Measurements from ENCODE around the gene ASTL.

ASTL gene

DNA sequence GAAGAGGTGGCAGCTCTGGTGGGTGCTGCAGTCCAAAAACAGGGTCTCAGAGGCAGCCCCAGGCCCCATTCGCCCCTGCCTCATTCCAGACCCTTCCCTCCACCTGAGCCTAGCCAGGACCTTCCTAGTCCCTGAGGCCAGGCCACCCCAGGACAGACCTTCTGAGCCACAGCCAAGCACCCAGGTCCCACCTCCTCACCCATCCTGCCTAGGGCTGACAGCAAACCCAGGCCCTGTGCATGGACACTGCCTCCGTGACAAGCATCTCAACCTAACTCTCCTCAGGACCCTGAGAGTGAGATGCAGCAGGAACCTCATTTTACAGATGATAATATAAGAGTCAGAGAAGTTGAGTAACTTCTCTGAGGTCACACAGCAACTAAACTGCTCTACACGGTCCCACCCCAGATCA, 37.4 kb downstream of the ASTL start:
- no peak for FAIRE-seq

GRCh38 chr2:96099861-96100798, 38.2 kb downstream of the ASTL start:
- DNase-seq (ENCODE audit: low spot score) = no peak

More for the DNA sequence above, 37.4 kb downstream of the ASTL start:
- DNase-seq (ENCODE audit: low spot score) = no peak

DNA sequence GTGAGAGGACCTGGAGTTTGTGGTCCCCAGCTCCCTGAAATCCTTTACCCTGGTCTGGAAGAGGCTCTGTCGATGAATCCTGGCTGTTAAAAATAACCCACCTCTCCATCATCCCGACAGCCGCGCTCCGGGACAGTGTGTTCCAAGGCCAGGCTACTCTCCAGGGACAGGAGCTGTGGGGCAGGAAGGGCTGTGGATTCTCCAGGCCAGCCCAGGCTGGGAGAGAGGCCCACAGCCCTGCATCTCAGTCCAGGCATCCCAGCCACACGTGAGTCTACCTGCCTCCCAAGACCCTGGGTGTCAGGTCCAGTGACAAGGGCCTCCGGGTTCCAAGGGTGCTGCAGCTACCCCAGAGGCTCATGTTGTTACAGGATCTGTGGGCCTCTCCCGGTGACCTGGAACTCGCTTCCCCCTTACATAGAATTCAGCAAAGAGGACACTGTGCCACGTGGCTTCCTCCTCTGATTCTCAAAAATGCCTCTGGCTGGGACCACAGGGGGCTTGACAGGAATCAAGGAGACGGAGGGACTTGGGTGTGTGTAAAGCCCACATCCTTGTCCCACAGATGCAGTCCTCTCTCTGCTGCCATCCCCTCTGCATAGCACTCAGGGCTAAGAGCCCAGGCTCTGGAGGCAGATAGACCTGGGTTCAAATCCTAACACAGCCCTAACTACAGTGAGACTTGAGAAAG, 39.3 kb downstream of the ASTL start:
- no peak for FAIRE-seq
- DNase-seq (ENCODE audit: low spot score) = no peak

More at GRCh38 chr2:96099861-96100798, 38.2 kb downstream of the ASTL start:
- FAIRE-seq = no peak

DNA sequence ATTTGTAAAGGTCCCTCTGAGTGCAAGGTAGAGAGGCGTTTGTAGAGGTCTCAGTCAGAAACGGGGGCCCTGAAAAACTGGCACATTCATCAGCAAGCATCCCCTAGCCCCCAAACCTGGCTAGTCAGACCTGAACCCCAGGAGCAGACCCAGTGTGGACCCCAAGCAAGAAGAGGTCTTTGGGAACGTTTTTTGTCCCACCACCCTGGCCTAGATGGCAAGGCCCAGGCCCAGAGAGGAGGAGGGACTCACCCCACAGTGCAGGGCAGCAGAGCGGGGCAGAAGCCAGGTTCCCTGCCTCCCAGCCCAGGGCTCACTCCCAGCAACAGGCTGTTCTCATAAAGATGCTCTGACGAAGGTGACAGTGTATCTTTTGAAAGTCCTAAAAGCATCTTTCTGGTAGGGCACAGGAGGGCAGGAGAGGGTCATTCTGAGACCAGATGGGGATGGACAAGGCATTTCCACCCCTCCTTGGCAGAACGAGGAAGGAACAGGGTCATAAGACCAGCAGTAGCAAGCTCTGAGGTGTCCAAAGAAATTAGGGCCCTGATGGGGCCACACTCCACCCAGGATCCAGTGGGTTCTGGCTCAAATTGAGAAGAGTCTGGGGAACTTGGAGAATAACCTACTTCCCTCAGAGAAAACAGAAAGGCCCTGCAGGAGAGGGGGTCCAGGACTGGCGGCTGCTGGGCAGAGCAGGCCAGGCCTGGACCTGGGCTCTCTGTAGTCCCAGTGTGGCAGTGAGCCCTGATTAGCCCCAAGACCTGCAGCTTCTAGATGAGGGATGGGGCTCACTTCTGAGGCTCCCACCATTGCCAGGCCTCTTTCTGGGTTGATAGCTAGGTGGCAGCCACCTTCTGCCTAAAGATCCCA, 40.1 kb downstream of the ASTL start:
- no peak for FAIRE-seq
- DNase-seq (ENCODE audit: low spot score) = no peak

DNA sequence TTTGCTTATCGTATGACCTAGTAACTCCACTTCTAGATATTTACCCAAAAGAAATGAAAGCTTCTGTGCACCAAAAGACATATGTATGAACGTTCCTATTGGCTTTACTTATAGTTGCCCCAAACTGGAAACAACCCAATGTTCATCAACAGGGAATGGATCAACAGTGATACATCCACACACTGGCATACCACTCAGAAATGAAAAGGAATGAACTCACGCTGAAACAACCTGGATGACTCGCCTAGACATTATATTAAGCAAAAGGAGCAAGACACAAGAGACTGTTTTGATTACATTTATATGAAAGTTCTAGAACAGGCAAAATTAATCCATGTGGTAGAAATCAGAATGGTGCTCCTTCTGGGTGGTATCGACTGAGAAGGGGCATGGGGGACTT, 40.9 kb downstream of the ASTL start:
- DNase-seq (ENCODE audit: low spot score) (no peak), FAIRE-seq (no peak)

GRCh38 chr2:96095116-96095636, 43.1 kb downstream of the ASTL start:
- DNase-seq (ENCODE audit: low spot score) (no peak), FAIRE-seq (no peak)

DNA sequence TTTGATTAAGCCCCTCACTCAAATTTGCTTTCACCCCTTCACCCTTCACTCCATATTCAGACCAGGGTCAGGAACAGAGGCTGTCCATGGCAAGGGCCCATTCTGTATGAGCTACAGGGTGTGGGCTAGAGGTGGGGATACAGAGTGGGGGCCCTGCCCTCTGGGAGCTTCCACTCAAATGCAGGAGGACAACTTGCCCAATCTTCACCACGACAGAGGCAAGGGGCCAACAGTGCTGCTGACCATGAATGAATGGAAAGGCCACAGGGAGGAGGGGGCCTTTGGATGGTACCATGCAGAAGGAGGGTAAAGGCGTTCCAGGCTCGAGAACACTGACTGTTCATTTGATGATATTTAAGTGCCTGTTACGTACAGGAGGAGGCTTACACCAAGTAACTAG, 44.8 kb downstream of the ASTL start:
- no peak for DNase-seq (ENCODE audit: low spot score)

GRCh38 chr2:96092951-96093350, 45.4 kb downstream of the ASTL start:
- DNase-seq (ENCODE audit: low spot score) = no peak
- no peak for FAIRE-seq

More for the DNA sequence above, 44.8 kb downstream of the ASTL start:
- FAIRE-seq = no peak

DNA sequence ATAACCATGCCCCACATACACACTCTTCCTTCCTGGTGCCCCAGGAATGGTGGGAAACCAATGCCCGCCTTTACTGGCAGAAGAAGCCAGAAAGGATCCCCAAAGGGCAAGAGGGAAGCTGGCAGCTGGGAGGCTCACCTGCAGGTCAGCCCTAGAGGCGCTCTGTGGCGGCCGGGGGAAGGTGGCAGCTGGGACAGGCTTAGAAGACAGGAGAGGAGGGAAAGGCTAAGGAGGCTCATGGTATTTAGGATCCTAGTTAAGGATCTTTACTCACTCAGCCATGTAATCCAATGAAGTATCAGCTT, 45.8 kb downstream of the ASTL start:
- DNase-seq (ENCODE audit: low spot score) (no peak), FAIRE-seq (no peak)

DNA sequence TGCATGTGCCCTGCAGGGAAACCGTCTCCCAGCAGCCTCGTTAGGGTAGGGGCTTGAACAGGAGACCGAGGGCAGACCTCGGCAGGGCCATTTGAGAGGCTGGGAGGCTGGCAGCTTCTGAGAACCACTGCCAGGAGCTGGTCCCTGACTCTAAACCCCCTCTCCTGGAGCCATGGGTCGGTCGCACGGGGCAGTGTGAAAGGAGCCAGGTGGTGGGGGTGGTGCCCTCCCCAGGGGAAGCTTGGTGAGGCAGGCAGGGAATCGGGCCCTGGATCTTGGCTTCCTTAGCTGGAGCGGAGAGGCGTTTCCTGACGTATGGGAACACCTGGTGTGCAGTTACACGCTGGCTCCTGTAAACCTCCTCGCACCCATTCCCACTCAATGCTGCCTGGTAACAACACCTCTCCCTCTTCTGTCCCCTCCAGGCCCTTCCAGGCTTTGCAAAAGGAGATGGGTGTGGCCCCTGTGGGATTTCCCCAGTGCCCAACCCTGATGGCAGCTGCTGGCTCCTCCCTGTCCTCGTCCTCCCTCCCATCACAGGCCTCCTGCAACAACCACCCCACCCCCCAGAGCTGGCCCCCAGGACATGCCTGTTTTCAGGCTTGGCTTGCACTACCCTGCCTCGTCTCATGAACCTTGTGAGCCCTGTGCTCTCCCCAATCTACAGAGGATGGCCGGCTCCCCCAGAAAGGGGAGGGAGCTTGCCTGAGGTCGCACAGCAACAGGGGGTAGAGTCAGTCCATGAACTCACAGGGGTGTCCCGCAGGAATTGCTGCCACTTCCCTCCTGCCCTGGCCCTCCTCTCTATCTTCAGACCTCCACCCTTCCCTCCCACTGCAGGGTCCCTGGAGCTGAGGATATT, 46.4 kb downstream of the ASTL start:
- DNase-seq (ENCODE audit: low spot score) (no peak), FAIRE-seq (no peak)

DNA sequence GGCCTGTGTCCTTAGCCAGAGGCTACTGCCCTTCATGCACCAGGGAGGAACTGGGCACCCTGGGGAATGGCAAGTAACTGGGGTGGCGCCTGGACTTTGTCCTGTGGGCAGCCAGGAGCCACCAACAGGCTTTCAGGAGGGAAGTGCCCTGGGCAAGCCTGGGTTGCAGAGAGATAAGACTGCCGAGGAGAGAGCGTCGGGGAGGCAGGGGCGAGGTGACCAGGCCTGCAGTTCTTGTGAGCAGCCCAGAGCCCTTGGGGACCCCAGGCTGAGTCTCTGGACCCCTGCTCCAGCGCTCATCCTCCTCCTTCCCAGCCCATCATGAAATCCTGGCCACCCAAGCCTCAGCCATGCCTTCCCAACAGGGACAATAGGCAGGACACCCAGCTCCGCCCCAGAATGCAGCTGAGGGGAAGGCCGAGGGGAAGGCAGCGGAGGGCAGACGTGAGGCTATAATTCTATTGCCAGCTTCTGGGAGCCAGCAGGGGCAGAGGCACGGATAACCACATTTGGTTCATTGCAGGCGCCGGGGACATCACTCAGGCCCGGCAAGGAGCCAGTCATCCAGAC, 47.1 kb downstream of the ASTL start:
- no peak for FAIRE-seq
- DNase-seq (ENCODE audit: low spot score) = no peak

GRCh38 chr2:96090196-96090926, 47.9 kb downstream of the ASTL start:
- FAIRE-seq (no peak), DNase-seq (ENCODE audit: low spot score) (no peak)

- no peak for FAIRE-seq
These were observed 48.7 kb downstream of the ASTL start for GRCh38 chr2:96089356-96090195.

GRCh38 chr2:96088340-96089335, 49.7 kb downstream of the ASTL start:
- DNase-seq (ENCODE audit: low spot score) (no peak), FAIRE-seq (no peak)

More at GRCh38 chr2:96089356-96090195, 48.7 kb downstream of the ASTL start:
- DNase-seq (ENCODE audit: low spot score) = no peak

DNA sequence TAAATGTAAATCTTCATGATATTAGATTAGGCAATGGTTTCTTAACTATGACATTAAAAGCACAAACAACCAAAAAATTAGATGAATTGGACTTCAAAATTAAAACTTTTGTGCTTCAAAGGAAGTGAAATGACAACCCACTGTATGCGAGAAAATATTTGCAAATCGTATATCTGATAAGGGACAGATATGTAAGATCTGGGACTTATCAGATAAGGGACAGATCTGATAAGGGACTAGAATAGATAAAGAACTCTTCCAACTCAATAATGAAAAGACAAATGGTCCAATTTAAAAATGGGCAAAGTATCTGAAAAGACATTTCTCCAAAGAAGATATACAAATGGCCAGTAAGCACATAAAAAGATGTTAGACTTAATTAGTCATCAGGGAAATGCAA, 51.2 kb downstream of the ASTL start:
- no peak for FAIRE-seq
- no peak for DNase-seq (ENCODE audit: low spot score)

GRCh38 chr2:96085541-96086355, 52.6 kb downstream of the ASTL start:
- peak; percentile 11 for DNase-seq (ENCODE audit: low spot score)
- FAIRE-seq = no peak
